ENCODE measurements around the gene PLA1A.

The PLA1A gene

DNA sequence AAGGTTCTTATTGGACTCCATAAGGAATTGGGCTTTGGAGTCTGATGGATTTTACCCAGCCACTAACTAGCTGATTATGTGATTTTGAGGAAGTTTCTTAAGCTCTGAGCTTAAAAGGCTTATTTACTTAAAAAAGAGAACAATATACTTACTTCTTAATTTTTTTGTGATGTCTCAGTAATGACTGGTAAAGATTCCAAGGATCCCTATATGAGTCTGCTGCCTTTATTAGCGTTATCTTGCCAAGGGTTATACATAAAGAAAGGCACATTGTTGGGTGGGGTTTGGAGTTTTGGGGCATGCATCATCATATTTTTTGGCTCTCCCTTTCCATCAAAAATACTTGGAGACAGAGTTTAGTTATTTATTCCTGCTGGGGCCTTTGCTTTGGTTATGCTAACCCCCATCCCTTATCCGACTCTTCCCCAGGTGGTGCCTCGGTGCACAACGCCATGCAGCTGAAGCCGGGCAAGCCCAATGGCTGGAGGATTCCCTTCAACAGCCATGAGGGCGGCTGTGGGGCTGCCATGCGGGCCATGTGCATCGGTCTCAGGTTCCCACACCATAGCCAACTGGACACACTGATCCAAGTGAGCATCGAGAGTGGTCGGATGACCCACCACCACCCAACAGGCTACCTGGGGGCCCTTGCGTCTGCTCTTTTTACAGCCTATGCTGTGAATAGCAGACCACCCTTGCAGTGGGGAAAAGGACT is 11.7 kb upstream of the PLA1A start:
- CTCF ChIA-PET, result interaction anchor here (0.9 kb wide), 1 partner anchor 10 kb away, joined by 3 read pairs; no protein-coding TSS in a partner anchor

DNA sequence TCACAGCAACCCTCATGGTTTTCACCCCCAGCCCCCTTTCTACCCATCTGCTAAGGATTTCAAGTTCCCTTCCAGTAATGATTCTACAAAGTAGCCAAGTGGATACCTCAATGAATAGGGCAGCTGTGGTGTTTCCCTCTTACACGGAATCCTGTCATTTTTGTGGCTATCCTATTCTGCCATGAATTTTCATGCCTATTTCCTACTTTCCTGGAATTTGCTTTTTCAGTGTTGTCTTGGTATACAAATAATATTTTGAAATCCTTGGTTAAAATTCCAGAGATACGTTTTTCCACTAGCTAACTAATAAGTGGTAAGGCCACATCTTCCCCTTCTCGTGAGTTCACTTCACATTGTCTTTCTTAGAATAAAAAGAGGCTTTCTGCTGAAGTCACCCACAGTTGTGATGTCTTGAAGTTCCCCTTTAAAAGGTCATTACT is 10.9 kb upstream of the PLA1A start:
- CTCF ChIA-PET, result no interaction called here
- no peak overlapping the region for H3K4me3 ChIP-seq (ENCODE audit: low read depth, low read length)
- no peak for TF ChIP-seq CTCF (IDR thresholded peaks at IDR 0.05; ENCODE audit: insufficient read depth, low read length, missing control alignments)
- DNase-seq (ENCODE audit: low read depth, low spot score), result no peak
- POLR2A ChIA-PET, result no interaction called here

More for the DNA sequence above, 11.7 kb upstream of the PLA1A start:
- no peak overlapping the region for H3K4me3 ChIP-seq (ENCODE audit: low read depth, low read length)
- no peak for TF ChIP-seq CTCF (IDR thresholded peaks at IDR 0.05; ENCODE audit: insufficient read depth, low read length, missing control alignments)
- POLR2A ChIA-PET, result no interaction called here
- no peak for DNase-seq (ENCODE audit: low read depth, low spot score)

GRCh38 chr3:119588112-119588511 is 9.6 kb upstream of the PLA1A start:
- CTCF ChIA-PET, result interaction anchor here (1.2 to 1.3 kb wide), 2 partner anchors 15 to 70 kb away, joined by 3 to 4 read pairs; no protein-coding TSS in a partner anchor
- H3K4me3 ChIP-seq (ENCODE audit: low read depth, low read length), result no peak overlapping the region
- no peak for TF ChIP-seq CTCF (IDR thresholded peaks at IDR 0.05; ENCODE audit: insufficient read depth, low read length, missing control alignments)
- no peak for DNase-seq (ENCODE audit: low read depth, low spot score)
- POLR2A ChIA-PET, result interaction anchor here (0.7 kb wide), 1 partner anchor 69 kb away, joined by 4 read pairs; no protein-coding TSS in a partner anchor

- no peak for DNase-seq (ENCODE audit: low read depth, low spot score)
- no peak for TF ChIP-seq CTCF (IDR thresholded peaks at IDR 0.05; ENCODE audit: insufficient read depth, low read length, missing control alignments)
- ChIA-PET CTCF (interaction anchor here (1.2 to 1.3 kb wide), 2 partner anchors 13 to 71 kb away, joined by 3 to 4 read pairs; no protein-coding TSS in a partner anchor), POLR2A (interaction anchor here (0.7 kb wide), 1 partner anchor 84 kb away, joined by 3 read pairs; no protein-coding TSS in a partner anchor)
- no peak overlapping the region for H3K4me3 ChIP-seq (ENCODE audit: low read depth, low read length)
These were observed 8.4 kb upstream of the PLA1A start for GRCh38 chr3:119589102-119589773.

DNA sequence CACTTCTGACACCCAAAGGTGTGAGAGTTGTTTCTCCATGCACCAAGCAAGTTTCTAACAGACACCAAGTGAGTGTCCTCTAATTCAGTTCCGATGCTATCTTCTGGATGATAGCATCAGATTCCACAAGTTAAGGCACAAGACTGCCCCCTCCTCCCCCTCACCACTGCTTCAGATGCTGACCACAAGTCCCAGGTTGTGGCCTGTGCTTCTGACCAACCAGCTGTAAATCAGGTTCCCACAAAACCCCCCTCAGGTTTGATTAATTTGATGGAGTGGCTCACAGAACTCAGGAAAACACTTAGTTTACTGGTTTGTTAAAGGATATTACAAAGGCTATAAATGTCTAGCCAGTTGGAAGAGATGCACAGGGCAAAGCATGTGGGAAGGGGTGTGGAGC is 7.0 kb upstream of the PLA1A start:
- no peak overlapping the region for H3K4me3 ChIP-seq (ENCODE audit: low read depth, low read length)
- ChIA-PET POLR2A (no interaction called here), CTCF (interaction anchor here (1.1 kb wide), 1 partner anchor 31 kb away, joined by 3 read pairs; no protein-coding TSS in a partner anchor)
- TF ChIP-seq CTCF (IDR thresholded peaks at IDR 0.05; ENCODE audit: insufficient read depth, low read length, missing control alignments), result no peak
- DNase-seq (ENCODE audit: low read depth, low spot score), result no peak

DNA sequence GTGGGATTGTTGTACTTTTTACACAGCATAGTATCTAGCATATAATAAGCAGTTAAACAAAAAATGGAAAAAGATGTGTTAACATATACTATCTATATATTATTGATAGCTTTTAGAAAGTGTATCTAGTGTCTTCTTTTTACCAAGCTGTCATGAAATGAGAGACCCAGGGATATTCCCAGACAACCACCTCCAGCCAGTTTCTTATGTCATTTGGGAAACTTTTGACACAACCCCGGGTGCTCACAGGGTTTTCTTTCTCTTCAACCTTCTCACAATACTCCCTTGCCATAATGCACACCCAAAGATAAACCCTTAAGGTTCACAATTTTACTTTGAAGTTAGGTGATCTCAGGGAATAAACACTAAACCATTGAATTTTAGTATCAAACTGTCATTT is 4.8 kb upstream of the PLA1A start:
- CTCF ChIA-PET, result interaction anchor here (1.0 kb wide), 1 partner anchor 9 kb away, joined by 3 read pairs; no protein-coding TSS in a partner anchor
- DNase-seq (ENCODE audit: low read depth, low spot score), result no peak
- H3K4me3 ChIP-seq (ENCODE audit: low read depth, low read length), result no peak overlapping the region
- TF ChIP-seq CTCF (IDR thresholded peaks at IDR 0.05; ENCODE audit: insufficient read depth, low read length, missing control alignments), result no peak
- POLR2A ChIA-PET, result no interaction called here

All from AG04449 (cell line).